IPS-15b (cell line): ENCODE results near the gene AGRN.

Experiments
- H3K27me3 ChIP-seq: one replicate; pipeline ENCODE4 v1.6.1; 2013; ENCODE audit warnings: low read length; ENCODE audit not compliant: control insufficient read depth, insufficient read depth
- H3K36me3 ChIP-seq: one replicate; pipeline ENCODE4 v1.6.1; 2013; ENCODE audit warnings: low read length; ENCODE audit not compliant: control insufficient read depth, insufficient read depth
- H3K4me1 ChIP-seq: one replicate; pipeline ENCODE4 v1.6.1; 2013; ENCODE audit warnings: mild to moderate bottlenecking, low read length; ENCODE audit not compliant: control insufficient read depth, insufficient read depth
- H3K4me3 ChIP-seq: one replicate; pipeline ENCODE4 v1.5.1; 2013; ENCODE audit warnings: low read depth, low read length
- H3K9ac ChIP-seq: one replicate; pipeline ENCODE4 v1.6.1; 2013; ENCODE audit warnings: low read depth, mild to moderate bottlenecking, low read length
- H3K9me3 ChIP-seq: one replicate; pipeline ENCODE4 v1.6.1; 2013; ENCODE audit warnings: mild to moderate bottlenecking, low read length; ENCODE audit not compliant: control insufficient read depth, insufficient read depth

AGRN gene

DNA sequence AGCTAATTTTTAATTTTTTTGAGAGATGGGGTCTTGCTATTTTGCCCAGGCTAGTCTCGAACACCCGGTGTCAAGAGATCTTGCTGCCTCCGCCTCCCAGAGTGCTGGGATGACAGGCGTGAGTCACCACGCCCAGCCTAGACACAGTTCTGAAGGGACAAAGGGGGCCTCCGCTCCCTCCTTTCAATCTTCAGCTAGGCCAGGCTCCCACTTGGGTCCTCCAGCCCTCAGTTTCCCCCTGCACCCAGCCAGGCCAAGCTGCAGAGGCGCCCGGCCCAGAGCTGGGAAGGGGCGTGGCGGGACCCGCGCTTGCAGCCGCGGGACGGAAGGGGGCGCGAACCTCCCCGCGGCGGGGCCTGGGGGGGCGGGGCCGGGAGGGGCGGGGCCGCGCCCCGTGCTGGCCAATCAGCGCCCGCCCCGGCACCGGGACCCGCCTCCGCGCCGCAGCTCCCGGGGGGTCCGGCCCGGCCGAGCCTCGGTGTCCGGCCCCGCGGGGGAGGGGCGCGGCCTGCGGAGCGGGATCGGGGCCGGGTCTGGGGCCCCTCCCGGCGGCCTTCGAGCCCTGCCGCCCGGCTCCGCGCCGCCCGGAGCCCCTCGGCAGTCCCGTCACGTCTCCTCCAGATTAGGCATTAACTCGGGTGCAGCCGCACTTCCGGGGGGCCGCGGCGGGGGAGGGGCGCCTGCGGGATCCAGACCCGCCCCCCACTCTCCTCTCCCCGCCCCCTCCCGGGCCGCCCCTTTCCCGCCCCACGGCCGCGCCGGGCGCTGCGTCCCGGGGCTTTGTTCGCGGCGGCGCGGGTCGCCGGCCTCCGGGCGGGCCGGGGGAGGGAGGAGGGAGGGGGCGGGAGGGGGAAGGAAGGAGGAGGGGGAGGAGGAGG is 559 bp upstream of the AGRN start:
- Histone ChIP-seq H3K27me3 (no peaks in the 10 kb centered on the region), H3K4me3 (no peak overlapping the region), H3K4me1 (peaks cover 10% of the 10 kb centered on the region), H3K36me3 (peaks cover 18% of the 10 kb centered on the region), H3K9me3 (no peaks in the 10 kb centered on the region), H3K9ac (no peak overlapping the region)

DNA sequence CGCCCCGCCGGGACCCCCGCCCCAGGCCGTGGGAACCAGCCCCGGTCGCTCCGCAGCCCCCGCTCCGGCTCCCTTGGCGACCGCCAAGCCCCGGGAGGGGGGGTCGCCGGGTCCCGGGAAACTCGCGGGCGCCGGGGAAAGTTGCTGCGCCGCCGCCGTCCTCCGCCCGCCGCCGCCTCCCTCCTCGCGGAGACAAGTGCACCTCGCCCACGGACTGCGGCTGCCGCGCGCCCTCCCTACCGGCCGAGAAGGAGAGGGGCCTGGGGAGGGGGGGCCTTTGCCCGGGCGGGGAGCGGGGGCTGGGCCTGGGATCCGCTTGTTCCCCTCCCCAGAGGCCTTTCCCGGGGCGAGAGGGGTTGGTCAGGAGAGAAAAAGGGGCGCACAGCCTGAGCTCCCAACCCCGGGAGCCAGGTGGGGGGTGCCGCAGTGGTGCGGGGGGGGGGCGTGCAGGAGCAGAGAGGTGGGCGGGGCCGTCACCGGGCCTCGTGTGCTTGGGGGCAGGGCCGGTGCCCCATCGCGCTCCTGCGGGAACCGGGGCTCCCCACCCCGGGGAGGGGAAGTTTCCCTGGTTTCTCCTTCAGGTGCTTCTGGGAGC is 592 bp downstream of the AGRN start:
- Histone ChIP-seq H3K4me1 (peaks cover 8% of the 10 kb centered on the region), H3K4me3 (peak overlapping the region; percentile 61), H3K36me3 (peaks cover 19% of the 10 kb centered on the region), H3K27me3 (no peaks in the 10 kb centered on the region), H3K9me3 (no peaks in the 10 kb centered on the region), H3K9ac (peak overlapping the region; percentile 37)

DNA sequence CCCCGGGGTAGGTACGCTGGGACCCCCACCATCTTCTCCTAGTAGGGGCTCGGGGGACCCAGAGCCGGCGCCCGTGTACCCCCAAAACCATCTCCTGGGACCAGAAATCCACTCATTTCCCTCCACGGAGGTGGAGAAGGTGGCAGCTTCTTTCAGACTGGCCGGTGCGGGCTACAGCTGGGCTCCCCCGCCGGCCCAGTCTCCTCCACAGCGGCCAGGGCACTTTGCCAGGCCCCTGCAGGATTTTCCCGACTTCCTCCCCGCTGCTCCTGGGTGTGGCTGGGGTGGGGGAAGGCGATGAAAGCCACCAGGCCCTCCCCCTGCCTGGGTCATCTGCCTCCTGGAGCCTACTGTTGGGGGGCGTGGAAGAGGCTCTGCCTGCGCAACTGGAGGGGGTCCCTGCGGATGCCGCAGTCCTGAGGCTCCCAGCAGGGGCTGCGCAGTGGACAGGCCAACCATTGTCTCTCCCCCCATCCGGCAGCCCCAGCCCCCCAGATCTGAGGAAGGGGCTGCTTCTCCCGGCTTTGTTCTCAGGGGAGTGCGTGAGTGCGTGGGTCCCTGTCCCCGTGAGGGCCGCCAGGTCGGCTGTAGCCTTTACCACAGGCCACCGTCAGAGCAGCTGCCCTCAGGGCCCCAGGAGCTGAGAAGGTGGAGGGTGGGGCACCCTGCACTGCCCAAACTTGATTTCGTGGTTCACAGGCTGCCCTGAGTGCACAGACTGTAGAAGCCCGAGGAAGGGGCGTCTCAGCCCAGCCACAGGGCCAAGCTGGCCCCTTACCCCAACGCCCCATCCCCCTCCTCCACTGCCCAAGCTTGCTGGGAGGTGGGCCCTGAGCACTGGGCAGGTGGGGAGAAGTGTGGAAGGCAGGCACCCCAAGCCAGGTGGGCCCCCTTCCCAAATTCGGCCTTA is 1.3 kb downstream of the AGRN start:
- H3K4me3 ChIP-seq = peak overlapping the region; percentile 61

DNA sequence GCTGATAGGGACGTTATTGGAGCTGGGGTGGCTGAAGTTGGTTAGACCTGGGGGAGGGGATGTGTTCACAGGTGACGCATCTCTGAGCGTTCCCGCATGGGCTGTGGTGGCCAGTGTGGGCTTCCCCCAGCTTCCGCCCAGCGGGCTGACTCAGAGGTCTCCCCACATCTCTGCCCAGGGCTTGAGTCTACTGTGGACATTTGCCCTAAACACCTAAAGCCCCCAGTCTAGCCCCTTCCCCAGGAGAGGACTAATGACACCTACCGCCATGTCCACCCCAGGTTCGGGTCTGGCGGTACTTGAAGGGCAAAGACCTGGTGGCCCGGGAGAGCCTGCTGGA is 2.0 kb downstream of the AGRN start:
- H3K27me3 ChIP-seq = no peaks in the 10 kb centered on the region
- no peak overlapping the region for H3K9ac ChIP-seq
- H3K4me1 ChIP-seq = peaks cover 8% of the 10 kb centered on the region

More for the DNA sequence above, 1.3 kb downstream of the AGRN start:
- H3K9ac ChIP-seq = peak overlapping the region; percentile 37
- peaks cover 19% of the 10 kb centered on the region for H3K36me3 ChIP-seq
- H3K4me1 ChIP-seq = peaks cover 8% of the 10 kb centered on the region
- H3K27me3 ChIP-seq = no peaks in the 10 kb centered on the region
- H3K9me3 ChIP-seq = no peaks in the 10 kb centered on the region

DNA sequence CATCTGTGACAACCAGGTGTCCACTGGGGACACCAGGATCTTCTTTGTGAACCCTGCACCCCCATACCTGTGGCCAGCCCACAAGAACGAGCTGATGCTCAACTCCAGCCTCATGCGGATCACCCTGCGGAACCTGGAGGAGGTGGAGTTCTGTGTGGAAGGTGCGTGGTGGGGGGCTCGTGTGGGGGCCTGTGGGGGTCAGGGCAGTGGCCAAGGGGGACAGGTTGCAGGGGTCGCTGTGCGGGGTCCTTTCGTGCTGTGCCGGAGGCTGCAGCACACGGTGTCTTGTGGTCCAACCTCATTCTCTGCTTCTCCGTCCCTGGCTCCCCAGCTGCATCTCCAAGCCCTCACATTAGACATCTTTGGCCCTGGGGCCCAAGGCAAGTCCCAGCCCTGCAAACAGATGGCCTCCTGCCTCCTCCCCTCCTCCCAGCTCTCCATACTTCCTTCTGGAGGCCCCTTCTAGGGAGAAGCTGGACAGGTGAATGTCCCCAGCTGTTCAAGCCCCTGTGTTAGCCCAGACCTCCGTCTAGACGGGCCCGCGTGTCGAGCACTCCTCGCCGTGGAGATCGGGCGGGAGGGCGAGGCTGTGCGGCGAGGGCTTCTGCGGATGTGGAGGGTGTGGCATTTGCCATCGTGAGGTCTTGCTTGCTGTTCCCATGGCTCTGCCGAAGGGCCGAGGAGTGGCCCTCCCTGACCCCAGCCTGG is 2.5 kb downstream of the AGRN start:
- peak overlapping the region; percentile 61 for H3K4me3 ChIP-seq
- H3K4me1 ChIP-seq = peaks cover 8% of the 10 kb centered on the region
- no peaks in the 10 kb centered on the region for H3K27me3 ChIP-seq
- peaks cover 23% of the 10 kb centered on the region for H3K36me3 ChIP-seq
- no peak overlapping the region for H3K9ac ChIP-seq
- H3K9me3 ChIP-seq = no peaks in the 10 kb centered on the region

More for the DNA sequence above, 2.0 kb downstream of the AGRN start:
- peaks cover 23% of the 10 kb centered on the region for H3K36me3 ChIP-seq
- no peaks in the 10 kb centered on the region for H3K9me3 ChIP-seq
- H3K4me3 ChIP-seq = peak overlapping the region; percentile 61

DNA sequence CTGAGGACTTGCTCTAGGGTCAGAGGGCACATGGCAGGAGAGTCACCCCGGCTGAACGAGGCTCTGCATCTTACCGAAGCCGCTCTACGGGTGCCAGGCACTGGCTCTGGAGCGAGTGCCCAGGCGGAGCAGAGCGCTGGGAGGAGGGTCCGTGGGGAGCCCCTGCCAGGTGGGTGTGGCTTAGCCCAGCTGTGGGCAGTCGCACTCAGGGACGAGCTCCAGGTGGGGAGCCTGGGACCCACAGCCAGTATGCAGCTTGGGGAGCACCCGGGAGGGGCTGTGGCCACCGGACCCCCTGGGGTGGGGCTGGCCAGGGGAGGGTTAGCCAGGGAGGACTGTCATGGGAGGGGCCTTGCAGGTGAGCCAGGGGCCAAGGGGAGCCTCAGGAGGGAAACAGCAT is 3.8 kb downstream of the AGRN start:
- H3K27me3 ChIP-seq = no peaks in the 10 kb centered on the region
- peaks cover 23% of the 10 kb centered on the region for H3K36me3 ChIP-seq
- H3K4me3 ChIP-seq = no peak overlapping the region
- no peaks in the 10 kb centered on the region for H3K9me3 ChIP-seq
- peaks cover 8% of the 10 kb centered on the region for H3K4me1 ChIP-seq
- H3K9ac ChIP-seq = peak overlapping the region; percentile 47

DNA sequence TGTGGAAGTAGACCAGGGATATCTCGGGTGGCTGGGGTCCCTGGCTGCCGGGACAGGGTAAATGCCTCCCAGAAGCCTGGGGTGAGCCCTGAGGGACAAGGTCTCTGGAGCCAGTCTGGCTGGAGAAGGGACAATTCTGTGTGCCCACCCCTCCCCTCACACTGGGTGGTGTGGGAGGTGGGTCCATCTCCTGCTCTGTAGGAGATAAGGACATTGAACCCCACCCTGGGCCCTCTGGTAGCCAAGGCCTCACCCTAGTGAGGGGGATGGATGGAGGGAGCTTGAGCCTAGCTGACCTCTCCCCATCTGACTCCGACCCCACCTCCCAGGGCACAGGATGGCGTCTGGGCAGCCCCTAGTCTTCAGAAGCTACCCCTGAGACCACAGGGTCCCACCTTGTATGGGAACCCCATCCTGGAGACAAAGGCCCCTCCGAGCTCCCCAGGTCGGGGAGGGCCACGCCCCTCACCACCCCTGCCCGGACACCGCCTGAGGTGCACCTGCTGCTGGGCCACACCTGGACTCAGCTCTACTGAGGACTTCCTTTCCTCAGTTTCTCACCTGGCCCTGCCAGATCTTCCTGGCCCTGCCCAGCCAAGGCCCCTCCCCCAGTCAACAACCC is 4.3 kb downstream of the AGRN start:
- H3K36me3 ChIP-seq = peaks cover 23% of the 10 kb centered on the region

DNA sequence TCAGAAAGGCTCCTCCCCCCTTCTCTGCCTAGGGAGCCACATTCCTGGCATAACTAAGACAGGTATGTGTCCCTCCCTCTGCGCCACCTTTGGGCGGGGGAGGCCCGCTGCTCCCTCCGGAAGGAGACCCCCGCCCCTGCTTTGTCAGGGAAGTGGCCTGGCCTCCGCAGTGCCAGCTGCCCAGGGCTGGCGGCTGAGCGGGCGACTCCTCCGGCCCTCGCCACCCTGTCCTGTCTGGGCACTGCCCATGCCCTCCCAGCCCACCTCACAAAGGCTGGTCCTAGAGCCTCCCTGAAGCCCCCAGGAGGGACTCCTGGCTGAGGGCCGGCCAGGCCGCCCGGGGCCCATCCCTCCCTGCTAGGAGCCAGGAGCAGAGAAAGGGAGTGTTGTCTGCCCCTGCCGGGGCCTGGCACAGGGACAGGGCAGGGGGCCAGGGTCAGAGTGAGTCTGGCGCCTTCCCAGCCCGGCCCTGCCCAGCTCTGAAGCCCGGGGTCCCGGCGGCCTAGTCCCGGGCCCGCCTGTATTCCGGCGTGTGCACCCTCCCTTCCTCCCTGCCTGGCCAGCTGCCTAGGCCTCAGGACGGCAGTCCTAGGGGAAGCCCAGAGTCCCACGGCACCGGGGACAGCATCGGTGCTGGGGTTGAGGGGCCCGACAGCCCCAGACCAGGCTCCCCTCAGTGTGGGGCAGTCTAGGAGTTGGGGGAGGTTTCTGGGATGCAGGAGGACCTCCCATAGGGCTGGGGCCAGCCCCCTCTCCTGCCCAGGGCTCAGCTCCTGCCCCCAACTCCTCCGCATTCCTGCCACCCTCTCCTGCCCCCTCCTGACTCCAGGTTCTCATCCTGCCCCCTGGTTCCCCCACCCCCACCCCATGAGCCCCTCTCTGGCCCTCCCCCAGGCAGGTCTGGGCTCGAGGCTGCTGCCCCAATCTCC is 5.1 kb downstream of the AGRN start:
- Histone ChIP-seq H3K36me3 (peaks cover 23% of the 10 kb centered on the region), H3K4me1 (peaks cover 8% of the 10 kb centered on the region), H3K27me3 (no peaks in the 10 kb centered on the region), H3K9me3 (no peaks in the 10 kb centered on the region), H3K4me3 (no peak overlapping the region), H3K9ac (no peak overlapping the region)

More for the DNA sequence above, 4.3 kb downstream of the AGRN start:
- H3K27me3 ChIP-seq = no peaks in the 10 kb centered on the region
- H3K9me3 ChIP-seq = no peaks in the 10 kb centered on the region
- peak overlapping the region; percentile 47 for H3K9ac ChIP-seq
- no peak overlapping the region for H3K4me3 ChIP-seq
- H3K4me1 ChIP-seq = peaks cover 8% of the 10 kb centered on the region

DNA sequence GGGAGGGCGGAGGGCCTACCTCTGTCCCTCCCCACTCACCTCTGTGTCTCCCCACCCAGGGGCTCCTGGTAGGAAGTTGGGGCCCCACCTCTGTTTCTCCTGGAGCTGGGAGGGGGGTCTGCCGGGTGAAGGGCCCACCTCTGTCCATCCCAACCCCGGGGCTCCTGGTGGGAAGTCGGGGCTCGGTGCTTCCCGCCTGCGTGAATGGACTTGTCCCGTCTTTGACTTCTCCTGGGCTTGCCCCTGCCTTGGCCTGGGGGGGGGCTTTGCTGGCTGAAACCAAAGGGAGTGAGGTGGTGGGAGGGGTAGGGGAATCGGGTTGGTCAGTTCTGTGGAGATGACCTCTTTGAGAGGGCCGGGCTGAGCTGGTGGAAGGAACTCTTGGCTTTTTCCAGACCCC is 5.8 kb downstream of the AGRN start:
- no peak overlapping the region for H3K4me3 ChIP-seq
- H3K9ac ChIP-seq = no peak overlapping the region
- peaks cover 8% of the 10 kb centered on the region for H3K4me1 ChIP-seq
- H3K27me3 ChIP-seq = no peaks in the 10 kb centered on the region
- H3K9me3 ChIP-seq = no peaks in the 10 kb centered on the region
- H3K36me3 ChIP-seq = peaks cover 23% of the 10 kb centered on the region
